Measurements from ENCODE around the gene DENND4B.

Gene DENND4B

GRCh38 chr1:153962088-153963029 lies 15.8 kb upstream of the DENND4B start:
- peak overlapping the region; percentile 51 for H3K4me3 ChIP-seq (ENCODE audit: low read length)
- peak; percentile 82 for DNase-seq (ENCODE audit: low read depth)
- no peak for TF ChIP-seq CTCF (IDR thresholded peaks at IDR 0.05; ENCODE audit: insufficient read depth, low read depth, low read length, missing control alignments)

- no peak for TF ChIP-seq CTCF (IDR thresholded peaks at IDR 0.05; ENCODE audit: insufficient read depth, low read depth, low read length, missing control alignments)
- DNase-seq (ENCODE audit: low read depth) = no peak
- H3K4me3 ChIP-seq (ENCODE audit: low read length) = peak overlapping the region; percentile 51
Measured at GRCh38 chr1:153961421-153961820, 14.9 kb upstream of the DENND4B start.

- H3K4me3 ChIP-seq (ENCODE audit: low read length) = no peak overlapping the region
- no peak for TF ChIP-seq CTCF (IDR thresholded peaks at IDR 0.05; ENCODE audit: insufficient read depth, low read depth, low read length, missing control alignments)
- DNase-seq (ENCODE audit: low read depth) = no peak
Measured at GRCh38 chr1:153960206-153960605, 13.7 kb upstream of the DENND4B start.

GRCh38 chr1:153959454-153959853 lies 12.9 kb upstream of the DENND4B start:
- DNase-seq (ENCODE audit: low read depth) = no peak
- H3K4me3 ChIP-seq (ENCODE audit: low read length) = no peak overlapping the region
- no peak for TF ChIP-seq CTCF (IDR thresholded peaks at IDR 0.05; ENCODE audit: insufficient read depth, low read depth, low read length, missing control alignments)

- no peak for DNase-seq (ENCODE audit: low read depth)
- peak overlapping the region; percentile 15 for H3K4me3 ChIP-seq (ENCODE audit: low read length)
- no peak for TF ChIP-seq CTCF (IDR thresholded peaks at IDR 0.05; ENCODE audit: insufficient read depth, low read depth, low read length, missing control alignments)
Measured at GRCh38 chr1:153958961-153959260, 12.4 kb upstream of the DENND4B start.

GRCh38 chr1:153958111-153958960 lies 11.8 kb upstream of the DENND4B start, which contains the start of gene CRTC2:
TSS of gene CRTC2 (minus strand) at chr1:153958612. CDS start at chr1:153958497, 115 bp downstream.
- no peak for TF ChIP-seq CTCF (IDR thresholded peaks at IDR 0.05; ENCODE audit: insufficient read depth, low read depth, low read length, missing control alignments)
- H3K4me3 ChIP-seq (ENCODE audit: low read length) = peak within 1 kb of the TSS; percentile 96
- DNase-seq (ENCODE audit: low read depth) = peak; percentile 99
